Astrocyte (in vitro differentiated cells and primary cell): ENCODE data around the gene SLC25A28.

Experiments used
- CTCF ChIP-seq: IDR thresholded peaks from 2 replicates; pipeline ENCODE4 v1.5.1; 2011; ENCODE audit warnings: low read depth, mild to moderate bottlenecking, inconsistent platforms, low read length, moderate library complexity; ENCODE audit not compliant: insufficient read depth
- EZH2 ChIP-seq: IDR thresholded peaks from 2 replicates; pipeline ENCODE4 v1.6.1; 2012; ENCODE audit warnings: mild to moderate bottlenecking, low read length, inconsistent platforms; ENCODE audit not compliant: insufficient read depth

- TF ChIP-seq CTCF (no peak), EZH2 (no peak)
Measured at GRCh38 chr10:99573790-99574189, 46.4 kb downstream of the SLC25A28 start.
